Fibroblast of mammary gland (primary cell): Measurements from ENCODE around the gene WDR70.
A peak's percentile ranks its signal among the peaks of the same experiment; 100 is the strongest.

Experiments used
- DNase-seq: peaks from one replicate; pipeline ENCODE4 v3.0.0-alpha.2; 2010; ENCODE audit warnings: low read depth
- H3K4me3 ChIP-seq: 2 replicates; pipeline ENCODE4 v1.5.1; 2011; ENCODE audit warnings: low read depth, mild to moderate bottlenecking, low read length, moderate library complexity; ENCODE audit not compliant: control insufficient read depth
- TF ChIP-seq, protein P1 (sequence below): conservative IDR thresholded peaks from 2 replicates; pipeline ENCODE4 v1.5.1; 2011; ENCODE audit warnings: low read depth, low read length, inconsistent platforms; ENCODE audit not compliant: control insufficient read depth, insufficient read depth

WDR70 gene

DNA sequence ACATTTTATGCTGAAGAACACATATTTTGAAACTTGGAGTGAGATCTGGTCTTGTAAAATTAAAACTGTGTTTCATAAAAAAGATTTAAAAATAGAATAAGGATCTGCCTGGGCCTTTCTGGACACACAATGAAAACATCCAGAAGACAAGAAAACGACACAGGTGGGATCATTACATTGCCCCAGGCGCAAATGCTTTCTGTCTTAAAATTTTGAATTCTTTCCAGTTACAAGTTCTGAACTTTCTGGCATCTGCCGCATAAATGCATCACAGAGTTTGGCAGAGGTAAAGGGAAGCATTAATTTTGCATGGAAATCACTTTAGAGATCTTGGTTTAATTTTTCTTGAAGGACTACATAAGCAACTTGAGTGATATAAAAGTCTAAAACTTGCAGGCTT is 219.6 kb downstream of the WDR70 start:
- DNase-seq, result no peak
- TF ChIP-seq, protein P1, sequence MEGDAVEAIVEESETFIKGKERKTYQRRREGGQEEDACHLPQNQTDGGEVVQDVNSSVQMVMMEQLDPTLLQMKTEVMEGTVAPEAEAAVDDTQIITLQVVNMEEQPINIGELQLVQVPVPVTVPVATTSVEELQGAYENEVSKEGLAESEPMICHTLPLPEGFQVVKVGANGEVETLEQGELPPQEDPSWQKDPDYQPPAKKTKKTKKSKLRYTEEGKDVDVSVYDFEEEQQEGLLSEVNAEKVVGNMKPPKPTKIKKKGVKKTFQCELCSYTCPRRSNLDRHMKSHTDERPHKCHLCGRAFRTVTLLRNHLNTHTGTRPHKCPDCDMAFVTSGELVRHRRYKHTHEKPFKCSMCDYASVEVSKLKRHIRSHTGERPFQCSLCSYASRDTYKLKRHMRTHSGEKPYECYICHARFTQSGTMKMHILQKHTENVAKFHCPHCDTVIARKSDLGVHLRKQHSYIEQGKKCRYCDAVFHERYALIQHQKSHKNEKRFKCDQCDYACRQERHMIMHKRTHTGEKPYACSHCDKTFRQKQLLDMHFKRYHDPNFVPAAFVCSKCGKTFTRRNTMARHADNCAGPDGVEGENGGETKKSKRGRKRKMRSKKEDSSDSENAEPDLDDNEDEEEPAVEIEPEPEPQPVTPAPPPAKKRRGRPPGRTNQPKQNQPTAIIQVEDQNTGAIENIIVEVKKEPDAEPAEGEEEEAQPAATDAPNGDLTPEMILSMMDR, result no peak
- H3K4me3 ChIP-seq, result no peak overlapping the region

DNA sequence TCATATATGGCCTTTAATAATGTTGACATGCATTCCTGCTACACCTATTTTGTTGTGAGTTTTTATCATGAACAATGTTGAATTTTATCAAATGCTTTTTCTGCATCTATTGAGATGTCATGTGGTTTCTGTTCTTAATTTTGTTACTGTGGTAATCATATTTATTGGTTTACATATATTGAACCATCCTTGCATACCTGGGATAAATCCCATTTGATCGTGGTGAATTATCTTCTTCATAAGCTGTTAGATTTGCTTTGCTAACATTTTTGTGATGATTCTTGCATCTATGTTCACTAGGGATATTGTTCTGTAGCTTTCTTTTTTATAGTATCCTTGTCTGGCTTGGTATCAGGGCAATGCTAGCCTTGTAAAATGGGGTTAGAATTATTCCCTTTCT is 222.0 kb downstream of the WDR70 start:
- H3K4me3 ChIP-seq, result no peak overlapping the region
- DNase-seq, result no peak
- TF ChIP-seq, protein P1, result no peak

DNA sequence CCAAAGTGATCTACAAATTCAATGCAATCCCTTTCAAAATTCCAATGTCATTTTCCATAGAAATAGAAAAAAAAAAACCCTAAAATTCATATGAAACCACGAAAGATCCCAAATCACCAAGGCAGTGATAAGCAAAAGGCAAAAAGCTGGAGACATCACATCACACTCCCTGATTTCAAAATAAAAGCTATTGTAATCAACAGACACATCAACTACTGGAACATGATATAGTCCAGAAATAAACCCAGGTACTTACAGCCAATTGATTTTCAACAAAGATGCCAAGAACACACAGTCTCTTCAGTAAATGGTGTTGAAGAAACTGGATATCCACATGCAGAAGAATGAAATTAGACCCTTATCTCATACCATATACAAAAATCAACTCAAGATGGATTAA is 224.0 kb downstream of the WDR70 start:
- no peak overlapping the region for H3K4me3 ChIP-seq
- no peak for DNase-seq
- TF ChIP-seq, protein P1, result no peak

DNA sequence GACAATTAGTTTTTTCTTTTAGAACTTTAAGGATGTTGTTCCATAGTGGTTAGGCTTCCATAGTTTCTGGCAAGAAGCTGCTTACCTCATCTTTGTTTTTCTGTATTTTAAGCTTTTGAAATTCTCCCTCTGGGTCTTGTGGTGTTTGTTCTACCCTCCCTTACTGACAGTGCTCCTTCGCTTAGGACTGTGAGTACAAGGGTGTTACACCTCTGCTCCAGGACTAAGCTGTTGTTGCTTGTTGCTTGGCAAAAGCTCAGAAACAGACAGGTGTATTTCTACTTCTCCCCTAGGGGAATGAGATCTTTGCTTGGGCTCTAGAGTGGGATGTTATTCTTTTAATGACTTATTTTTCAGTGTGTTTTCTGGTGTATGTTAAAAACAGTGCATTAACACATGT is 225.2 kb downstream of the WDR70 start:
- no peak overlapping the region for H3K4me3 ChIP-seq
- no peak for DNase-seq
- TF ChIP-seq, protein P1, result no peak

DNA sequence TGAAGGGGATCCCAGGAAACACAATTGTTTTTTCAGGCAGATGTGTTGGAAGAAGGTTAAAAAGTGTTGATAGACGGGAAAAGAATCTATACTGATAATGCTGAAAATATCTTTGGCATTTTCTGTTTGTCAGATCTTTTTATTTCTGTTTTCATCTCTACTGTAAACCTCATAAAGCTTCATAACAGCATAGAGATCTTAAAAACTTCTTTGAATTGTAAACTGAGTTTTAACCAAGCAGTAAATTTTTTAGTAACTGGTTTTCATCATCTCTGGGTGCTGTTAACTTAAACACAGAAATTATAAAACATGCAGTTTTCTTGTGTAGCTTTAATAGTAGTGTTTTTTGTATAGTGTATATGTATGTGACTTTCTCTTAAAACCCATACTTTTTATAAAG is 227.0 kb downstream of the WDR70 start:
- H3K4me3 ChIP-seq, result no peak overlapping the region
- DNase-seq, result no peak

DNA sequence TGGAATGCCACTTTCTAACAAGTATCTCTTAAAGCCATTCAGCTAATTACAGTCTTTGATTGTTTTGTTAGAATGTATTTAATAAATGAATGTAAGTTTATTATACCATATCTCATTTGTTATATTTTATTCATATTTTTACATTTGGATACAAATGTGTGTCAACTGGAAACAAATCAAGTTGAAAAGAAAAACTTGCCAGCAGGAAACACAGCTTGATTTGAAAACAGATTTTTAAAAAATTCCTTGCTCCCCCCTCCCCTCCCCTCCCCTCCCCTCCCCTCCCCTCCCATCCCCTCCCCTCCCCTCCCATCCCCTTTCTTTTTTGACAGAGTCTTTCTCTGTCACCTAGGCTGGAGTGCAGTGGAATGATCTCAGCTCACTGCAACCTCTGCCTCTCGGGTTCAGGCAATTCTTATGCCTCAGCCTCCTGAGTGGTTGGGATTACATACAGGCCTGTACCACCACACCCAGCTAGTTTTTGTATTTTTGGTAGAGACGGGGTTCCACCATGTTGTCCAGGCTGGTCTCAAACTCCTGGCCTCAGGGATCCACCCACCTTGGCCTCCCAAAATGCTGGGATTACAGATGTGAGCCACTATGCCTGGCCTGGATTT is 227.6 kb downstream of the WDR70 start:
- H3K4me3 ChIP-seq, result no peak overlapping the region
- TF ChIP-seq, protein P1, result no peak
- DNase-seq, result no peak

More for the DNA sequence above, 227.0 kb downstream of the WDR70 start:
- TF ChIP-seq, protein P1, result no peak

DNA sequence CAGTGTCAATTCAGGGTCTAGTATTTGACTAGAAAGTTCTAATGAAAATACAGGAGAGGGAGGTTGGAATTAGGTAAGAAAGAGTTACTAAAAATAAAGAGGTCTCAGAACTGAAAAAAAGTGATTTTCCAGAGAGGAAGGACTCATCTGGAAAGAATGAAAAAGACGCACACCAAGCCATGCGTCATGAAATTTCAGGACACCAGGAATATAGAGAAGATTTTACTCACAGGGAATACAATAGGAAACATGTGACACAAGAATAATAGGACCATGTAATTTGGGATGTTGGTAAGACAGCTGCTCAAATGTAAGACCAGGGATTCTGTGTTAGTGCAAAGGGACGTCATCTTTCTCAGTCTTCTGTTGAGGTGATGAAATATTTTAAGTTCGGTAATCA is 236.1 kb downstream of the WDR70 start:
- H3K4me3 ChIP-seq, result no peak overlapping the region
- TF ChIP-seq, protein P1, result no peak
- peak; percentile 96 for DNase-seq
